Measurements from ENCODE around the gene SALL4.
"Not testable (repeated sequence)": the region's sequence is repeated elsewhere in the genome, so short reads cannot be mapped to it uniquely, and the experiment has no call there.

SALL4 gene

DNA sequence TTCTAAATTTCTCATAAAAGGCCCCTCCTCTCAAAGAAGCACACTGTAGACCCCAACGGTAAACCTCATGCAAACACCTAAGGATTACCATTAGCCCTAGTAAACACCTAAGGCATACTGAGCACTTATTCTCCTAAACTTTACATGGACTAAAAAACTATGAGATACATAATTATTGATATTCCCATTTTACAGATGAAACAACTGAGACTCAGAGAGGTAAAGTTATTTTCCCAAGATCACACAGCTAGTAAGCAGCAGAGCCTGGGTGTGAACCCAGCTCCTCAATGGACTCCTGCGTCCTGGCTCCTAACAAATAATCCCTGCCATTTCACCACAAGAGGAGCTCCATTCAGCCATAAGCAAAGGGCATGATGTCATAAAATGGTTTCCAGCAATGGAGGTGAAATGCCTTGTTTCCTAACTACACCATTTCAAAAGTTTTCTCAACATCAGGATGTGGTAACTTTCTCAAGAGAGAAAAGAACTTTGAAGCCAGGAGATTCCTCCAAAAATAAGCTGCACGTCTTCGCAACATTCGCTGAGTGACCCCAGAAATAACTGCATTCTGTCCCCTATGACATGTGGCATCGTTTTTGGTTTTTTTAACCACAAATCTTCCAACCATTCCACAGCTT is 38.2 kb downstream of the SALL4 start:
- DNase-seq: no peak

DNA sequence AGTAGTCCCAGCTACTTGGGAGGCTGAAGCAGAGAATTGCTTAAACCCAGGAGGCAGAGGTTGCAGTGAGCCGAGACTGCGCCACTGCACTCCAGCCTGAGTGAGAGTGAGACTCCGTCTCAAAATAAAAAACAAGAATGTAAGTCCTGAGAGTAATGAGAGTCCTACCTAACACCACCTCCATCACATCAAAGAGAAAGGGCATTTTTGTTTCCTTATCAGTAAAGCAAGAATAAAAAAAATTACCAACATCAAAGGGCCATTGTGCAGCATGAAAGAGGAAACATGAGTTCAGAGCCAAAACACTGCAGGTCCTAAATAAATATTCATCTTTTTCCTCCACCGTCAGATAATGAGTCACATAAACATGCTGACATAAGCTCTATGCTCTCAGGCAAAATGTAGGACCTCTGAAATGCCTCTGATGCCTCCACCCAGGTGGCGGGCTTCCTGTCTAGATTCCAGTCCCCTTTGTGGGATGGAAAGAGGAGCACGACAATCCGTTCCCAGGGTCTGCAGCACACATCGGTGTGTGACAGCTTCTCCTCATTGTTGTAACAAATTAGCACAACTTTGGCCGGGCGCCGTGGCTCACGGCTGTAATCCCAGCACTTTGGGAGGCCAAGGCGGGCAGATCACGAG is 41.3 kb downstream of the SALL4 start:
- no peak for DNase-seq

DNA sequence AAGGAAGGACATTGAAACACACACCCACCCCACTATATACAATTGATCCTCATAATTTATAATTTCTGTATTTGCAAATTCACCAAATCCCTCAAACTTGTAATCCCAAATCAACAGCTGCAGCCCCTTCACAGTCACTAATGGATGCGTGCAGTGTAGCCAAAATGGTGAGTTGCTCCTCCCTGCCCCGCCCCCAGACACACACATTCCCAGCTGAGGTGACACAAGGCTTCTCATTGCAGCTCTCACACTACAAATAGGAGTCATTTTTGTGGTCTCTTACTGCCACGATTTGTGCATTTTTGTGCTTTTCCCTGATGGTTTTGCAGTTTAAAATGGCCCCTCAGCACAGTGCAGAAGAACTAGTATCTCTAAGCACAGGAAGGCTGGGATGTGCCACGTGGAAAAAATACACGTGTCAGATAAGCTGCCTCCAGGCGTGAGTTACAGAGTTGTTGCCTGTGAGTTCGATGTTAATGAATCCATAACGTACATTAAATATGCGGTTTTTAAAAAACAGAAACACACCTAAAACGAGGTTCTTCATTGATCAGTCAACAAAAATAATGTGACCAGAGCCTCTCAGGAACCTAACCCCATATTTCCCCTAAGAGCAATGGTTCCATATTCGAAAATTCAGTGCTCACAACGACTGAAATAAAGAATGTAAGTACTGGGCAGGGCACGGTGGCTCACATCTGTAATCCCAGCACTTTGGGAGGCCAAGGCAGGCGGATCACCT is 42.4 kb downstream of the SALL4 start:
- no peak for DNase-seq

DNA sequence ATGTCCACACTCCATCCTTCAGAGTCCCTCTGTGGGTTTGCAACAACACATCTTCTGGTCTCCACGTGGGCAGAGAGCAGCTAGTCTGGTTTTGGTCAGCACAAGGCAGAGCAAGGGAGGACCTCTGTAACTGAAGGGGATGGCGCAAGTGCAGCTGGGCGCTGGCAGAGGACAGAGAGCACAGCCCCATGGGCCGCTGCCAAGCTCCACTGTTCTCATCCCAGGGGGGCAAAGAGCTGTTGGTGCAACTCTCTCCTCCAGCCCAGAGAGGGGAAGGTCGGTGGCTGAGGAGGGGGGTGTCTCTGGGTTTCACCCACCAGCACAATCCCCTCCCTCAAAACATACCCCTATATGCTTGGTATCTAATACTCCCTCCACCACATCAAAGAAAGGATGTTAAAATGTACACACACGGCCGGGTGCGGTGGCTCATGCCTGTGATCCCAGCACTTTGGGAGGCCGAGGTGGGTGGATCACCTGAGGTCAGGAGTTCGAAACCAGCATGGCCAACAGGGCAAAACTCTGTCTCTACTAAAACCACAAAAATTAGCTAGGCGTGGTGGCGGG is 43.3 kb downstream of the SALL4 start:
- no peak for DNase-seq

DNA sequence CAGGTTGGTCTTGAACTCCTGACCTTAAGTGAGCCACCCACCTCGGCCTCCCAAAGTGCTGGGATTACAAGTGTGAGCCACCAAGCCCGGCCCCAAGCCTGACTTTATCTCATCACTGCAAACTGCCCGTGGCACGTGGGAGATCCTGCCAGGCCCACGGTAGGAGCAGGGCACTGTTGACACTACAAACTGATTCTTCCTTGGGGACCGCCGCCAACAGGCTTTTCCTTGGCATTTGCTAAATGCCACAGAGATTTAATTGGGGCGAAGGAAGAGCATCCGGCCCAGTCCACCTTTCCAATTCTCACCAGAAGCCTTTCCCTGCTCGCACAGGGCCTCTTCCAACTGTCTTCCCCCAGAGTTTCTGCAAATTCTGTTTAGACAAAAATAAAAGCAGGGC is 45.1 kb downstream of the SALL4 start:
- no peak for DNase-seq

DNA sequence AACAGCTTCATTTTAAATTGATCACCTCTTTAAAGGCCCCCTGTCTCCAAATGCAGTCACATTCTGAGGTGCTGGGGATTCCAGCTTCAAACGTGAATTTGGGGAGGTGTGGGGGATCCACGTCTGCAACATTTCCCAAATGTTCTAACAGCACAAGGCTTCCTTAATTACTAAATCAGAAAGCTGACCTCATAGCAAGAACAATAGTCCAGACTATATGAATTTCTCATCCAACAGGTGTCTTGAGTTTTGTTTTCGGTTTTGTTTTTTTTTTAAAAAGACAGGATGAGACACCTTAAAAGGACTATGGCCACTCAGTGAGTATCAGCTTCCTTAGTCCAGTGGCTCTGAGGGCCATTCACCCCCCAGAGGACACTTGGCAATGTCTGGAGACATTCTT is 45.7 kb downstream of the SALL4 start:
- no peak for DNase-seq

DNA sequence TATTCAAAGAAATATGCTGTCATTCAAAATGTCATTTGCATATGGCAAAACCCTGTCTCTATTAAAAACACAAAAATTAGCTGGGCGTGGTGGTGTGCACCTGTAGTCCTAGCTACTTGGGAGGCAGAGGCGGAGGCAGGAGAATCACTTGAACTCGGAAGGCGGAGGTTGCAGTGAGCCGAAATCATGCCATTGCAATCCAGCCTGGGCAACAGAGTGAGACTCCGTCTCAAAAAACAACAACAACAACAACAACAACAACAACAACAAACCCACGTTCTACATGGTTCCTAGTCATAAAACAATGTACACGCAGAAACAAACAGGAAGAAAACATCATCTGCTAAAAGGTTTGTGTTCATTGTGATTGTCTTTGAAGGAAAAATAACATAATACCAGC is 49.1 kb downstream of the SALL4 start:
- DNase-seq: not testable (repeated sequence)

DNA sequence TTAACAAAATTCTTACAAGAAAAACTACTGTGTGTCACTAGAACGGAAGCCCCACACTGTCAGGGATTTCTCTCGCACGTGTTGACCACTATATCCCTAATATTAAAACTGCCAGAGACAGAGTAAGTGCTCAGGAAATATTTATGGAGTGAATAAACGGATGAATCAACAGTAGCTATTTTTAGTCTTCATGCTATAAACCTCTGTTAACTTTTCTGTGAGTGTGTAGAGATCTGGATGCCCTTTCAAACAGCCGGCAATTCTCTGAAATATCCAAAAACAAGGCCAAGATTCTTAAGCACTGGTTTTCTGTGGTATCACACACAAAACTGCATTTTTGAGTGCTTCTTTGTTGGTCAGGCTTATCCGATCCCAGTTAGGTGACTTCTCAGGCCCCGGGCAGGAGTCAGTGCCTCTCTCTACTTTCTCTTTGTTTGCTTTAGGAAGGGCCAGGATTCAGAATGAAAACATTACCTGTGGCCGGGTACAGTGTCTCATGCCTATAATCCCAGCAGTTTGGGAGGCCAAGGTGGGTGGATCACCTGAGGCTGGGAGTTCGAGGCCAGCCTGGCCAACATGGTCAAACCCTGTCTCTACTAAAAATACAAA is 49.9 kb downstream of the SALL4 start:
- DNase-seq: no peak

DNA sequence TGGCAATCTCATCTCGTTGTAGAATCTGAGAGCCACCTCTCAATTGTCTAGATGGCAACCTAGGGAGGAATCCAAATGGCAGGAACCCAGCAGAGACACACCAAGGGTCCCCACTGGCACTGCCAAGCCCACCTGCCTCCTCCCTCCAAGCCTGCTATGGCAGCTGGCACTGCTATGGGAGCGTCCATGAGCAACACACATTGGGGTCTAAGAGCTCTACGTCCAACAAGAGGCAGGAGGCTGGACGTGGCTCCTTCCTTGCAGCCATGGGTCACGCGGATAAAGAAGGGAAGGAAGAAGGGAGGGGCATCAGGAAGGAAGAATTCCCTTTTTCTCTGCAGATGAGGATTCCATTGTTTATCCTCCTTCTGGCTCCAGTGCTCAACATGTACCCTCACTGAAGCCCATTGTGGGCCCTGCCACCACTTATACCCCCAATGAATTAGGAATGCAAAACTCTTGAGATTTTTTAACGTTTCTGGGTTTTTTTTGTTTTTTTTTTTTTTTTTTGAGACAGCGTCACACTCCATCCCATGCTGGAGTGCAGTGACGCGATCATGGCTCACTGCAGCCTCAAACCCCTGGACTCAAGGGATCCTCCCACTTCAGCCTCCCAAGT is 51.4 kb downstream of the SALL4 start:
- no peak for DNase-seq

DNA sequence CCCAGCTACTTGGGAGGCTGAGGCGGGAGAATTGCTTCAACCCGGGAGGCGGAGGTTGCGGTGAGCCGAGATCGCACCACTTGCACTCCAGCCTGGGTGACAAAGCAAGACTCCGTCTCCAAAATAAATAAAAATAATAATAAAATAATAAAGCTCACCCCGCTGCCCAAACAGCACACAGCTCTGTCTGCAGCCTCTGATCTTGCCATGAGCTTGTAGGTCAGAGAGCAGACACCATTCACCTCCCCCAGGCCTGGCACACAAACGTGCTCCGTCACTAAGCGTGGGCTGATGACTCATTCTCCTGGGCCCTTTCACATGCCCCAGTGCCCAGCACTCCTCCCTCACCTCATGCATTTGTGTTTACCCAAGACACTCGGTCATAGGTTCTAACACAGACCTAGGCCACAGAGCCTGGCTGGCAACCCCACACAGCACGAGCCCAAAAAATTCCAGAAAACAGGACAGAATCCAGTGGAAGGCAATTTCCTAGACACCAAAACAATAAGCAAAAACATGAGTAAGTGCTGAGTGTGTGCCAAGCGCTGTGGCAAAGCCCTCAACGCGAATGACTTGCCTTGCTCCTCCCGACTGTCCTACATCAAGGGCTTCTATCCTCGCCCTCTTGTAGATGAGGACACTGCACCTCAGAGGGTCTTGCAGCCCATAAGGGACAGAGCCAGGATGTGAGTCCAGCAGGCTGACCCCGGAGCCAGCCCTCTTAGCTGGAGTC is 52.1 kb downstream of the SALL4 start:
- DNase-seq: no peak

DNA sequence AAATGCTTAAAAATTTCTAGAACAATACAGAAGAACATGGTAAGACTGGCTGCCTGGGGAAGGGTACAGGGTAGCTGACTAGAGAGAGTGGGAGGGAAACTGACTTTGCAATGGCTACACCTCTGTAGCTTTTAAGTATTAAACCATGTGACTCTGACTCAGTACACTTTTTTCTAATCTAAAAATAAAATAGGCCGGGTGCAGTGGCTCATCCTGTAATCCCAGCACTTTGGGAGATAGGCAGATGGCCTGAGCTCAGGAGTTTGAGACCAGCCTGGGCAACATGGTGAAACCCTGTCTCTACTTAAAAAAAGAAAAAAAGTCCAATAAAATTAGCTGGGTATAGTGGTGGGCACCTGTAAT is 52.7 kb downstream of the SALL4 start:
- no peak for DNase-seq

DNA sequence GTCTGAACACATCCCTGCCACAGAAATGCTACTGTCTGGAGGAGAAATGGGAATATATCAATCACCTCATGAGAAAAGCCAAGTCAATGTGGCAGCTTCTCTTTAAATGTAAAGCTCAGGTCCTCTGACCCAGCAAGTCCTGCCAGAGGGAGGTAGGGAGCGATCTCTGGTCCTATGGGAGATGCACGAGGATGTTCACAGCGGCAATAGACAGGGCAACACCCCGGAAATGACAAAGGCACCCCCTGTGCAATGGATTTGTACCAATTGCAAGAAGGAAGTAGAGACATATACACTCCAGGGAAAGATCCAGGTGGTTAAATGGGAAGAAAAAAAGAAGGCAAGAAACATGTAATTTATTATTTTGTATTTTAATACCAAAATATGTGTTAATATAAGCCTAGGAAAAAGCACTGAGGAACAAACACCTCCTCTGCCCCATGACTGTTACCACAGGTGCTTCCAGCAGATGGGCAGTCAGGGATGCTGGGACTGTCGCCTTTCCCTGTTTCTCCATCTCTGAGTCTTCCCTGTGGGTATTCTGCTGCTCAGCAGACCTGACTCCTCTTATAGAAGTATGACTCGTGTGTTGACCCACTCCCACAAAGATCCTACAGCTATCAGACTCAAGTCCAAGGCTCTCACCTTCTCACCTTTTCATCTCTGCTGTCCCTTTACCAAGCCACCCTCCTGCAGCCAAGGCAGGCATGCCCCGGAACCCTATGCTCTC is 55.0 kb downstream of the SALL4 start:
- DNase-seq: no peak

DNA sequence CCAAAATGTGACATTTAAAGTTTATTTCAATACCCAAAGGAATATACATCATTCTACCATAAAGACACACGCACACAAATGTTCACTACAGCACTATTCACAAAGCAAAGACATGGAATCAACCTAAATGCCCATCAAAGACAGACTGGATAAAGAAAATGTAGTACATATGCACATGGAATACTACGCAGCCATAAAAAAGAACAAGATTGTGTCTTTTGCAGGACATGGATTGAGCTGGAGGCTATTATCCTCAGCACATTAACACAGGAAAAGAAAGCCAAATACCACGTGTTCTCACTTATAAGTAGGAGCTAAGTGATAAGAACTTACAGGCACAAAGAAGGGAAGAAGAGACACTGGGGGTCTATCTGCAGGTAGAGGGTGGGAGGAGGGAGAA is 56.5 kb downstream of the SALL4 start:
- no peak for DNase-seq

DNA sequence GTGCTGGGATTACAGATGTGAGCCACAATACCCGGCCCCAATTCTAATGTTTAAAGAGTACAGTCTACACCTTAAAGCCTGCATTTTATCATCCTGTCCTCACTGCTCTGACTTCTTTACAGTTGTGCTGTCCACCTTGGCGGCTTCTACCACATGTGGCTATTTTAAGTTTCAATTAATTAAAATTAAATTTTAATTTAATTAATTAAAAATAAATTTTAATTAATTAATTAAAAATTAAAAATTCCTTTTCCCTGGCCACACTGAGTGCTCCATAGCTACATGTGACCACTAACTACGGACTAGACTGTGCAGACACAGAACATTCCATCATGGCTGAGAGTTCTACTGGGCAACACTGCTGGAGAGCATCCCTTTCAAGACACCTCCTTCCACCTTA is 61.5 kb downstream of the SALL4 start:
- no peak for DNase-seq

DNA sequence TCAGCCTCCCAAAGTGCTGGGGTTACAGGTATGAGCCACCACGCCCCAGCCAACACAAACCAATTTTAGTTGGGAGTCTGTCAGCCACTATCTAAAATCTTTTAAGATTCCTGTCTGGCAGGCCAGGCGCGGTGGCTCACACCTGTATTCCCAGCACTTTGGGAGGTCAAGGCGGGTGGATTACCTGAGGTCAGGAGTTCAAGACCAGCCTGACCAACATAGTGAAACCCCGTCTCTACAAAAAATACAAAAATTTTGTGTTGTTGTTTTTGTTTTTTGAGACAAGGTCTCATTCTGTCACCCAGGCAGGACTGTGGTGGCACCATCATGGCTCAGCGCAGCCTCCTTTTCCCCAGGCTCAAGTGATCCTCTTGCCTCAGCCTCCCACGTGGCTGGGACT is 62.0 kb downstream of the SALL4 start:
- DNase-seq: not testable (repeated sequence)

DNA sequence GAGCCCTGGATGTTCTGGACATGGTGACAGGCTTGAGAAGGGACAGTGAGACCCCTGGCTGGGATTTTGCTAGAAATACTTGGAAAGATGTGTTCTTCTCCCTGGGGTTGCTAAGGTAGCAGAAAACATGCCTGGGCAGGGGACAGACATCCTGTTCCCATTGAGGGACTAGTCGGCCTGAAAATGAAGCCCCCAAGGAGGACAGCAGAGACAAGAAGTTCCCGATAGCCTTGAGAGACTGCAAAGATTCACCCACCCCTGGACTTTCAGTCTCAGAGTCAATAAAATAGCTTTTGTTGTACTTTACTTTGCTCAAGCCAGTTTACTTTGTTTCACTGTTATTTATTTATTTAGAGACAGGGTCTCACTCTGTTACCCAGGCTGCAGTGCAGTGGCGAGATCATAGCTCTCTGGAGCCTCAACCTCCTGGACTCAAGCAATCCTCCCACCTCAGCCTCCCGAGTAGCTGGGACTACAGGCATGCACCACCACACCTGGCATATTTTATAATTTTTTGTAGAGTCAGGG is 62.5 kb downstream of the SALL4 start:
- DNase-seq: no peak

DNA sequence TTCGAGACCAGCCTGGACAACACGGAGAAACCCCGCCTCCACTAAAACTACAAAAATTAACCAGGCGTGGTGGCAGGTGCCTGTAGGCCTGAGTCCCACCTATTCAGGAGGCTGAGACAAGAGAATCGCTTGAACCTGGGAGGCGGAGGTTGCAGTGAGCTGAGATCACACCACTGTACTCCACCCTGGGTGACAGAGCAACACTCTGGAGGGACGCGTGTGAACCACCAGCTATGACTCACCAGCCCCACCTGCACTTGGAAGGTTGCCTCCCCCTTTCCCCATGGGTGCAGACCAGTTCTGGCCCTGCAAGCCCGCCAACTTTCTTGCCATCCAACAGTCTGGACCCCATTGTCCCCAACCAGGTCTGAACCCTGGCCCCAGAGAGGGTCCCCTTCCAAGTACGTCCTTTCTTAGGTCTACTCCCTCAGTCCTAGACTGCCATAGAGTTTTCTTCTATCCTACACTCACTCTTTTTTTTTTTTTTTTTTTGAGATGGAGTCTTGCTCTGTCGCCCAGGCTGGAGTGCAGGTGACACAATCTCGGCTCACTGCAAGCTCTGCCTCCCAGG is 63.4 kb downstream of the SALL4 start:
- DNase-seq: no peak

DNA sequence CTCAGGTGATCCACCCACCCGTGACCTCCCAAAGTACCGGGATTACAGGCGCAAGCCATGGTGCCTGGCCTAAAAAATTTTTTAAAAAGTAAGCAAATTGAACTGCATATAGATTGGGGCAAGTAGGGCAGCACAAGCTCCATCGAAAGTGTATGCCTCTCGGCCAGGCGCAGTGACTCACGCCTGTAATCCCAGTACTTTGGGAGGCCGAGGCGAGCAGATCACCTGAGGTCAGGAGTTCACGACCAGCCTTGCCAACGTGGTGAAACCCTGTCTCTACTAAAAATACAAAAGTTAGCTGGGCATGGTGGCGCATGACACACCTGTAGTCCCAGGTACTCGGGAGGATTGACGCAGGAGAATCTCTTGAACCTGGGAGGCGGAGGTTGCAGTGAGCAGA is 64.1 kb downstream of the SALL4 start:
- not testable (repeated sequence) for DNase-seq

DNA sequence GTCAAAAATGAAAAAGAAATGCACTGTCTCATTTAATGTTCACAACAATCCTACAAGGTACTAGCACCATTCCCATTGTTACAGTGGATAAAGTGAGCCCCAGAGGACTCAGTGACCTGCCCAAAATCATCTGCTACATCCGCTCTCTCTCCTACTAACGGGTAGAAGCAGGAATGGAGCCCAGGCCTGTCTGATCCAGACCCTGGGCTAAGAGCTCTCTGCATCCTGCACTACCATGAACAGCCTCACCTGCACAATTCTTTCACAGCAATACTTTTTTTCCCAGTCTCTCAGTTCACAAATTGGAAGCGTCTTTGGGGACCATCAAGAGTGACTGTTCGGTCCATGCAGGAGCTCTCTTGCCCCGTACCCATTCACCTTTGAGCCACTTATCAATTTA is 65.4 kb downstream of the SALL4 start:
- DNase-seq: no peak

DNA sequence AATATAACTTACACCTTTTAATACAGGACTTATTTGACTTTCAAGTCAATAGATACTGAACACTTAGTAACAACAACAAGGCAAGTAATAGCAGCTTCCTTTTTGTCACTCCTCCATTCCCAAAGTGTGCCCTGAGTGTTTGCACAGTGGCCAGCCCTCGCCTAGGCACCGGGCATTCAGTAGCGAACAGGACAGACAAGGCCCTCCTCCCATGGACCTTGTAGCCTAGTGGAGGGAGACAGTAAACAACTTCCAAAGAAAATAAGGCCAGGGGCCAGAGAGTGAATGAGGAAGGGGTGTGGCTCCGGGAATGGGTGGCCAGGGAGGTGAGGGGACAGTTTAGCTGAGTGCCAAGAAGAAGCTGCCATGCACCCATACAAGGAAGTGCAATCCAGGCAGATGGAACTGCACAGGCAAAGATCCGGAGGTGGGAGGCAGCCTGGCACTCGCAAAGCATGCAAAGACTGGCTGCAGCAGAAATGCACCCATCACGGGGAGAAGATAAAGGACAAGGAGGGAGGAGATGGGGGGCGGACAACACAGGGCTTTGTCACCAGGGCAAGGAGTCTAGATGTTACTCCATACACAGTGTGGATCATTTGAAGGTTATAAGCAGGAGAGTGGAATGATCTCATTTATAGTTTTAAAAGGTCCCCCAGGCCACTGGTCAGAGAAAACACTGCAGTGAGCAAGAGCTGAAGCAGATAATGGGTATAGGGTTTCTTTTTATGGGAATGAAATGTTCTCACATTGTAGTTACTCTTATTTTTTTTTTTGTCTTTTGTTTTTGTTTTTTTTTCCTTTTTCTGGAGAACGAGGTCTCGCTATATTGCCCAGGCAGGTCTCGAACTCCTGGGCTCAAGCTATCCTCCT is 66.4 kb downstream of the SALL4 start:
- DNase-seq: no peak

All from right forelimb (tissue), 1 donor.